Measurements from ENCODE around the gene SBF2. TPM values are rescaled to one million over a fixed set of nuclear protein-coding genes. Genes with fewer than 3 reads are reported as not detected.

The SBF2 gene
- total RNA-seq, 4 donors from 2014 or later, result 75.0 to 104 (median 86.9) TPM

DNA sequence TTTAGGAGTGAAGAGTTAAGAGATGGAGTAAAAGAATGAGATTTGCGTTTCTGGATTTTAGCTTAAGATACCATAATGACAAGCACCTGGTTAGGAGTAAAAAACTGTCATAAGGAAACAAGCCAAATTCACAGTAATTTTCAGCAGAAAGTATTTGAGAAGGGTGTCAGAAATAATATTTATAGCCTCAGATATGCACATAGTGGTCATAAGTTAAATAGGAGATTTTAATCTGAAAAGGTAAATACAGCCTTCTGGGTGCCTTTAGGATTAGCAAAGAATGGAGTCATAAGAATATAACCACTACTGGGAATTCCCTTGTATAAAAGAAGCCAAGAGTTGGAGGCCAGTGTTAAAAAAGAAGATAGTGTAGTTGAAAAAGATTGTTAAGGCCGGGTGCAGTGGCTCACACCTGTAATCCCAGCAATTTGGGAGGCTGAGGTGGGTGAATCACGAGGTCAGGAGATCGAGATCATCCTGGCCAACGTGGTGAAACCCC lies 470.1 kb downstream of the SBF2 start:
- 84 to 89% methylated on average over 5 of the region's 5 CpGs for WGBS, 2 donors
- TF ChIP-seq EP300 (IDR thresholded peaks at IDR 0.05), result no peak
- no peak for TF ChIP-seq POLR2A (IDR thresholded peaks at IDR 0.05)
- TF ChIP-seq, protein P1, sequence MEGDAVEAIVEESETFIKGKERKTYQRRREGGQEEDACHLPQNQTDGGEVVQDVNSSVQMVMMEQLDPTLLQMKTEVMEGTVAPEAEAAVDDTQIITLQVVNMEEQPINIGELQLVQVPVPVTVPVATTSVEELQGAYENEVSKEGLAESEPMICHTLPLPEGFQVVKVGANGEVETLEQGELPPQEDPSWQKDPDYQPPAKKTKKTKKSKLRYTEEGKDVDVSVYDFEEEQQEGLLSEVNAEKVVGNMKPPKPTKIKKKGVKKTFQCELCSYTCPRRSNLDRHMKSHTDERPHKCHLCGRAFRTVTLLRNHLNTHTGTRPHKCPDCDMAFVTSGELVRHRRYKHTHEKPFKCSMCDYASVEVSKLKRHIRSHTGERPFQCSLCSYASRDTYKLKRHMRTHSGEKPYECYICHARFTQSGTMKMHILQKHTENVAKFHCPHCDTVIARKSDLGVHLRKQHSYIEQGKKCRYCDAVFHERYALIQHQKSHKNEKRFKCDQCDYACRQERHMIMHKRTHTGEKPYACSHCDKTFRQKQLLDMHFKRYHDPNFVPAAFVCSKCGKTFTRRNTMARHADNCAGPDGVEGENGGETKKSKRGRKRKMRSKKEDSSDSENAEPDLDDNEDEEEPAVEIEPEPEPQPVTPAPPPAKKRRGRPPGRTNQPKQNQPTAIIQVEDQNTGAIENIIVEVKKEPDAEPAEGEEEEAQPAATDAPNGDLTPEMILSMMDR (IDR thresholded peaks at IDR 0.05), result no peak
- DNase-seq (ENCODE audit: low spot score in 2 of 2), result no peak
- Histone ChIP-seq H3K36me3 (peaks cover 0 to 11% (median 0%) of the 10 kb centered on the region in 3 donors), H3K4me1 (peaks cover 0 to 19% (median 0%) of the 10 kb centered on the region in 4 donors), H3K4me3 (no peak overlapping the region), H3K27ac (no peak overlapping the region), H3K27me3 (no peaks in the 10 kb centered on the region), H3K9me3 (no peaks in the 10 kb centered on the region)

GRCh38 chr11:9823439-9823838 lies 470.6 kb downstream of the SBF2 start:
- no peaks in the 10 kb centered on the region for H3K9me3 ChIP-seq
- 69 to 76% methylated on average over 2 of the region's 2 CpGs for WGBS, 2 donors
- TF ChIP-seq POLR2A (IDR thresholded peaks at IDR 0.05) (no peak), EP300 (IDR thresholded peaks at IDR 0.05) (no peak)
- TF ChIP-seq, protein P1 (IDR thresholded peaks at IDR 0.05), result no peak

GRCh38 chr11:9821008-9821752 lies 472.8 kb downstream of the SBF2 start:
- no peaks in the 10 kb centered on the region for H3K27me3 ChIP-seq
- peaks cover 0 to 14% (median 0%) of the 10 kb centered on the region in 3 donors for H3K36me3 ChIP-seq
- H3K9me3 ChIP-seq, result no peaks in the 10 kb centered on the region
- TF ChIP-seq EP300 (IDR thresholded peaks at IDR 0.05) (peak in 1 of 2 donors; percentile 25), POLR2A (IDR thresholded peaks at IDR 0.05) (no peak)
- TF ChIP-seq, protein P1 (IDR thresholded peaks at IDR 0.05), result no peak
- H3K27ac ChIP-seq, result peak overlapping the region in 1 of 4 donors; percentile 12
- peaks cover 0 to 19% (median 0%) of the 10 kb centered on the region in 4 donors for H3K4me1 ChIP-seq
- DNase-seq (ENCODE audit: low spot score in 2 of 2), result no peak
- WGBS, 2 donors, result 69 to 70% methylated on average over 7 of the region's 7 CpGs
- H3K4me3 ChIP-seq, result no peak overlapping the region

More at GRCh38 chr11:9823439-9823838, 470.6 kb downstream of the SBF2 start:
- Histone ChIP-seq H3K36me3 (peaks cover 0 to 16% (median 0%) of the 10 kb centered on the region in 3 donors), H3K4me1 (peaks cover 0 to 19% (median 0%) of the 10 kb centered on the region in 4 donors), H3K27me3 (no peaks in the 10 kb centered on the region), H3K4me3 (no peak overlapping the region), H3K27ac (no peak overlapping the region)
- DNase-seq (ENCODE audit: low spot score in 2 of 2), result no peak

GRCh38 chr11:9820260-9820659 lies 473.8 kb downstream of the SBF2 start:
- WGBS, 2 donors, result 28 to 37% methylated on average over 1 of the region's 1 CpG

More at GRCh38 chr11:9820260-9820659, 473.8 kb downstream of the SBF2 start:
- peak; percentile 48 to 49 for DNase-seq (ENCODE audit: low spot score in 2 of 2)
- Histone ChIP-seq H3K4me3 (no peak overlapping the region), H3K27ac (peak overlapping the region in 1 of 4 donors; percentile 10), H3K4me1 (peaks cover 0 to 22% (median 0%) of the 10 kb centered on the region in 4 donors), H3K36me3 (peaks cover 0 to 14% (median 0%) of the 10 kb centered on the region in 3 donors), H3K27me3 (no peaks in the 10 kb centered on the region), H3K9me3 (no peaks in the 10 kb centered on the region)
- TF ChIP-seq EP300 (IDR thresholded peaks at IDR 0.05), result peak in 1 of 2 donors; percentile 45
- TF ChIP-seq, protein P1 (IDR thresholded peaks at IDR 0.05), result no peak

Measured in tibial nerve (tissue), 4 donors.